Choroid plexus epithelial cell (primary cell): ENCODE results near the gene KIRREL1.

Experiments used
- DNase-seq: peaks from one replicate; pipeline ENCODE4 v3.0.0-alpha.2; 2010; ENCODE audit warnings: low read depth
- H3K4me3 ChIP-seq: 2 replicates; pipeline ENCODE4 v1.5.1; 2011; ENCODE audit warnings: low read depth, mild to moderate bottlenecking, control low read depth, low read length, moderate library complexity
- CTCF ChIP-seq: conservative IDR thresholded peaks from 2 replicates; pipeline ENCODE4 v1.5.1; 2011; ENCODE audit warnings: low read depth, mild to moderate bottlenecking, control low read depth, inconsistent platforms, low read length, moderate library complexity

KIRREL1 gene

GRCh38 chr1:158101455-158101854 is 108.0 kb downstream of the KIRREL1 start:
- no peak overlapping the region for H3K4me3 ChIP-seq
- no peak for TF ChIP-seq CTCF
- DNase-seq: no peak

- TF ChIP-seq CTCF: no peak
- H3K4me3 ChIP-seq: no peak overlapping the region
- DNase-seq: peak; percentile 30
Observed at GRCh38 chr1:158101927-158102326, 108.5 kb downstream of the KIRREL1 start.

GRCh38 chr1:158102881-158103674 is 109.6 kb downstream of the KIRREL1 start:
- H3K4me3 ChIP-seq: no peak overlapping the region
- DNase-seq: no peak
- no peak for TF ChIP-seq CTCF

- TF ChIP-seq CTCF: no peak
- DNase-seq: no peak
- H3K4me3 ChIP-seq: no peak overlapping the region
Observed at GRCh38 chr1:158103861-158104522, 110.5 kb downstream of the KIRREL1 start.

GRCh38 chr1:158104891-158105290 is 111.4 kb downstream of the KIRREL1 start:
- DNase-seq: no peak
- H3K4me3 ChIP-seq: no peak overlapping the region
- no peak for TF ChIP-seq CTCF

GRCh38 chr1:158105352-158106095 is 112.1 kb downstream of the KIRREL1 start:
- H3K4me3 ChIP-seq: no peak overlapping the region
- no peak for DNase-seq
- no peak for TF ChIP-seq CTCF
